Gastroesophageal sphincter (tissue), 4 donors: ENCODE data around the gene ABCC11. TPM values are rescaled to one million over a fixed set of nuclear protein-coding genes. Genes with fewer than 3 reads are reported as not detected.

ENCODE experiments used
- ATAC-seq: fragments of 150-250 bp; one replicate; pipeline ENCODE4 v1.9.1; 2016; ENCODE audit warnings: mild to moderate bottlenecking, moderate library complexity
- H3K27ac ChIP-seq, 4 donors: fragments of 200-600 bp; sonication (generic) in 3 of 4; 1 replicate in 3 of 4; 2 replicates in 1 of 4; pipeline ENCODE4 v1.5.1; 2016 to 2019
- H3K27me3 ChIP-seq: fragments of 200-600 bp; sonication (generic); one replicate; pipeline ENCODE4 v1.5.1; 2019
- H3K36me3 ChIP-seq, 2 donors: fragments of 200-600 bp; sonication (generic); one replicate each; pipeline ENCODE4 v1.5.1; 2019; ENCODE audit warnings: control low read depth in 1 of 2
- H3K4me1 ChIP-seq, 3 donors: fragments of 200-600 bp; sonication (generic); 1 replicate in 2 of 3; 2 replicates in 1 of 3; pipeline ENCODE4 v1.5.1; 2016 to 2019; ENCODE audit warnings: control low read depth in 2 of 3
- H3K4me3 ChIP-seq, 2 donors: fragments of 200-600 bp; sonication (generic); one replicate each; pipeline ENCODE4 v1.5.1; 2019; ENCODE audit warnings: mild to moderate bottlenecking in 1 of 2, moderate library complexity in 1 of 2
- H3K9me3 ChIP-seq, 3 donors: fragments of 200-600 bp; sonication (generic); one replicate each; pipeline ENCODE4 v1.5.1; 2017 to 2019; ENCODE audit warnings: control low read depth in 2 of 3
- EP300 ChIP-seq: sonication (generic); formaldehyde crosslinking; IDR thresholded peaks from one replicate; pipeline ENCODE4 v1.6.1; 2017; ENCODE audit warnings: antibody characterized with exemption, mild to moderate bottlenecking
- POLR2A ChIP-seq, 2 donors: fragments of 450-650 bp; IDR thresholded peaks; one replicate each; pipeline ENCODE4 v1.6.1; 2017; ENCODE audit warnings: antibody characterized with exemption in 2 of 2, mild to moderate bottlenecking in 2 of 2, moderate library complexity in 1 of 2
- POLR2AphosphoS5 ChIP-seq: sonication (generic); formaldehyde crosslinking; IDR thresholded peaks from one replicate; pipeline ENCODE4 v1.6.1; 2017; ENCODE audit warnings: antibody characterized with exemption
- WGBS, 2 donors: methylation state at CpG; one replicate each; pipeline ENCODE4 v1.1.5; 2018; ENCODE audit warnings: low coverage in 1 of 2; 5-methylcytosine and 5-hydroxymethylcytosine counted together
- total RNA-seq, 4 donors: library from RNA; depleted of rRNA; stranded (reverse); fragments of >200 nt; gene quantifications; one replicate each; pipeline ENCODE4 v1.1.0, GENCODE V29; 2016
- TF ChIP-seq, protein P1 (sequence below), 4 experiments: fragments of 200-600 bp in 2 of 4; fragments of 450-650 bp in 2 of 4; sonication (generic) in 1 of 4; IDR thresholded peaks; one replicate each; pipeline ENCODE4 v1.5.1; 2017 to 2019; ENCODE audit warnings: antibody characterized with exemption in 4 of 4, mild to moderate bottlenecking in 2 of 4, moderate library complexity in 2 of 4

Gene ABCC11
- total RNA-seq, 4 donors from 2014 or later: not detected

DNA sequence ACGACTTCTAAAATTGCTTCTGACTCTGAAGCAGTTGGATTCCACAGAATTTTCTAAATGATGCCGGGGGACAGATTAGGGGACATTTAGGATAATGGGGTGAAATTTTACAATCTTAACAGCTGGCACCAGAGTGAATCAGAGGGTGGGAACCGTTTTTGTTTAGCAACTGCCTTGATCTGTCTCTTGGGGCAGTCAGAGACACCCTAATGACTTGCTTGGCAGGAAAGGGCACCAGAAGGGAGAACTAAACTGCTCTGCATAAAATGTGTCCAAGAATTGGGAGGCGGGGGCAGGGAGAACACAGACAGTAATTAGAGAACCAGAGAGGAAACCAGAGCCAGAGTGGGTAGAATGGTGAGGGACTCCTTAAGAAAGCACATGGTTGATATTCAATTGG, 85.4 kb downstream of the ABCC11 start:
- Histone ChIP-seq H3K4me1 (peaks cover 0 to 5% (median 2%) of the 10 kb centered on the region in 3 donors), H3K27ac (no peak overlapping the region), H3K27me3 (peaks cover 27% of the 10 kb centered on the region), H3K4me3 (no peak overlapping the region), H3K36me3 (no peaks in the 10 kb centered on the region), H3K9me3 (no peaks in the 10 kb centered on the region)
- TF ChIP-seq POLR2AphosphoS5: no peak
- 60 to 67% methylated on average over 4 of the region's 4 CpGs for WGBS, 2 donors
- ATAC-seq: no peak

DNA sequence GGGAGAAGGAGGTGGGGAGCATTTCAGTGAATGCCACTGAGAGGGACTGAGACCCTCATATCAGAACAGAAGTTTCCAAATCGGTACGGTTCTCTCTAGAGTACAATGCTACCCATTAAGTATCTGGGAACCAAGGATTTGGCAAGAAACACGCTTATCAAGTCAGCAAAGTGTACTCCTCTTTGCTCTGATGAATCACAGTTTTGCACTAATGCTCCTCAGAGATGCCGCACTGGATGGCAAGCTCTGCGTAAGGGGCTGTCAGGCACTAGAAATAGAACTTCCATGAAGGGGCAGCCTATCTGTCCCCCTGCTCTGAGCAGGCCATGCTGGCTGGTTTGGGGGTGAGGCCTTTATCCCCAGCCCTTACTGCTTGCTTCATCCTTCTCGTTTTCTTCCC, 86.8 kb downstream of the ABCC11 start:
- Histone ChIP-seq H3K4me1 (peaks cover 0 to 11% (median 2%) of the 10 kb centered on the region in 3 donors), H3K9me3 (no peaks in the 10 kb centered on the region), H3K27ac (no peak overlapping the region), H3K4me3 (no peak overlapping the region), H3K36me3 (no peaks in the 10 kb centered on the region), H3K27me3 (peaks cover 40% of the 10 kb centered on the region)
- no peak for TF ChIP-seq EP300
- TF ChIP-seq, protein P1, sequence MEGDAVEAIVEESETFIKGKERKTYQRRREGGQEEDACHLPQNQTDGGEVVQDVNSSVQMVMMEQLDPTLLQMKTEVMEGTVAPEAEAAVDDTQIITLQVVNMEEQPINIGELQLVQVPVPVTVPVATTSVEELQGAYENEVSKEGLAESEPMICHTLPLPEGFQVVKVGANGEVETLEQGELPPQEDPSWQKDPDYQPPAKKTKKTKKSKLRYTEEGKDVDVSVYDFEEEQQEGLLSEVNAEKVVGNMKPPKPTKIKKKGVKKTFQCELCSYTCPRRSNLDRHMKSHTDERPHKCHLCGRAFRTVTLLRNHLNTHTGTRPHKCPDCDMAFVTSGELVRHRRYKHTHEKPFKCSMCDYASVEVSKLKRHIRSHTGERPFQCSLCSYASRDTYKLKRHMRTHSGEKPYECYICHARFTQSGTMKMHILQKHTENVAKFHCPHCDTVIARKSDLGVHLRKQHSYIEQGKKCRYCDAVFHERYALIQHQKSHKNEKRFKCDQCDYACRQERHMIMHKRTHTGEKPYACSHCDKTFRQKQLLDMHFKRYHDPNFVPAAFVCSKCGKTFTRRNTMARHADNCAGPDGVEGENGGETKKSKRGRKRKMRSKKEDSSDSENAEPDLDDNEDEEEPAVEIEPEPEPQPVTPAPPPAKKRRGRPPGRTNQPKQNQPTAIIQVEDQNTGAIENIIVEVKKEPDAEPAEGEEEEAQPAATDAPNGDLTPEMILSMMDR (IDR thresholded peaks at IDR 0.05): no peak
- TF ChIP-seq POLR2AphosphoS5: no peak
- no peak for TF ChIP-seq POLR2A (IDR thresholded peaks at IDR 0.05)
- no peak for ATAC-seq
- 57 to 63% methylated on average over 5 to 6 of the region's 6 CpGs for WGBS, 2 donors

DNA sequence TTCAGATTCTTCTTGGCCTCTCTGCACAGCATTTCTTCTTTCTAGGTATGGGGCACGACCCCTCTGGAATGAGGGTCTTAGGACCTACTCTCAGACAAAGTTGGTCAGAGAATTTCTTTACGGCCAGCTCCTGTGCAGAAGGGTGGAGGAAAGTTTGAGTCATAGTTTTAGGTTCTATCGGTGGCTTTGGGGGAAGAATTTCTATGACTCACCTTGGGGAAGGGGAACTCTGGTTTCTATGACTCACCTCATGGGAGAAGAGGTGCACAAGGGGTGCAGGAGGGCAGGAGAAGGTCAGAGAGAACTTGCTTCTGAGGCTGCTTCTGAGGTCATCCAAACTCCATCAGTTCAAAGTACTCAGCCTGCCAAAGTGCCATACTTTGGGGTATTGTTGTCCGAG, 89.0 kb downstream of the ABCC11 start:
- Histone ChIP-seq H3K4me1 (peaks cover 0 to 7% (median 0%) of the 10 kb centered on the region in 3 donors), H3K9me3 (no peaks in the 10 kb centered on the region), H3K4me3 (no peak overlapping the region), H3K27me3 (peaks cover 45% of the 10 kb centered on the region), H3K27ac (no peak overlapping the region), H3K36me3 (no peaks in the 10 kb centered on the region)
- WGBS, 2 donors: 50 to 92% methylated on average over 1 to 2 of the region's 4 CpGs
- TF ChIP-seq, protein P1 (IDR thresholded peaks at IDR 0.05): no peak
- TF ChIP-seq EP300 (no peak), POLR2A (IDR thresholded peaks at IDR 0.05) (no peak), POLR2AphosphoS5 (no peak)
- ATAC-seq: no peak

DNA sequence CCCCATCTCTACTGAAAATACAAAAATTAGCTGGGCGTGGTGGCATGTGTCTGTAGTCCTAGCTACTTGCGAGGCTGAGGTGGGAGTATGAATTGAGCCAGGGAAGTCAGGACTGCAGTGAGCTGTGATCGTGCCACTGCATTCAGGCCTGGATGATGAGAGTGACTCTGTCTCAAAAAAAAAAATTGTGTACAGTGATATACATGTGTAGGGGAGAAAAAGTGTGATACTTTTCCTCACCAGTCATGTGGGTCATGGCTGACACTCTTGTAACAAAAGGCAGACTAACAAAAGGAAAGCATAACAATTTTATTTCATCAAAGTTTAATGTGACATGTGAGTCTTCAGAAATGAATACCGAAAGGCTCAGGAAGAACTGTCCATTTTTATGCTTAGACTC, 89.5 kb downstream of the ABCC11 start:
- H3K36me3 ChIP-seq: no peaks in the 10 kb centered on the region
- no peaks in the 10 kb centered on the region for H3K9me3 ChIP-seq
- peaks cover 40% of the 10 kb centered on the region for H3K27me3 ChIP-seq
- ATAC-seq: no peak
- H3K4me3 ChIP-seq: no peak overlapping the region
- 78 to 79% methylated on average over 3 to 4 of the region's 4 CpGs for WGBS, 2 donors
- H3K4me1 ChIP-seq: peaks cover 0 to 7% (median 0%) of the 10 kb centered on the region in 3 donors
- no peak for TF ChIP-seq EP300
- TF ChIP-seq, protein P1 (IDR thresholded peaks at IDR 0.05): no peak
- no peak for TF ChIP-seq POLR2A (IDR thresholded peaks at IDR 0.05)
- TF ChIP-seq POLR2AphosphoS5: no peak
- H3K27ac ChIP-seq: no peak overlapping the region

DNA sequence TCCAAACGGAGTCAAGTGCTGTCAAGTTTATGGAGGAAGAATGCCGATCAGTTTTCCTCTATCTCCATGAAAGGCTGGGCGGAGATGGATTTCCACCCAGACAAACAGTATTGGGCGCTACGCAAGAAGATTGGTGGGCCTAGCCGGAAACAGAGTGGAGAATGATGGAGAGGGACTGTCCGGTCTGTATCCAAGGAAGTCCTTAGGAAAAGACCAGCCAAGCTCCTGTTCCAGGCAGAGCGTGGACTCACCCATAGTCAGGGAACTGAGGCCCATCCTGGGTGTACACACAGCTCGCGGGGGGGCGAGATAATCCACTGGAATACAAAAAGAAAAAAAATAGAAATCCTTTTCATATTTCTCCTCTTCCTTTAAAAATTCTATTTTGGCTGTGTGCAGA, 90.0 kb downstream of the ABCC11 start:
- no peak for ATAC-seq
- Histone ChIP-seq H3K27ac (no peak overlapping the region), H3K9me3 (no peaks in the 10 kb centered on the region), H3K4me1 (peaks cover 0 to 7% (median 0%) of the 10 kb centered on the region in 3 donors), H3K4me3 (no peak overlapping the region), H3K36me3 (no peaks in the 10 kb centered on the region), H3K27me3 (peaks cover 39% of the 10 kb centered on the region)
- TF ChIP-seq POLR2A (IDR thresholded peaks at IDR 0.05) (no peak), EP300 (no peak), POLR2AphosphoS5 (no peak)
- TF ChIP-seq, protein P1 (IDR thresholded peaks at IDR 0.05): no peak
- WGBS, 2 donors: 47 to 66% methylated on average over 3 to 6 of the region's 11 CpGs
